Gastroesophageal sphincter (tissue), 4 donors: ENCODE data around the gene ZBTB32. TPM values are rescaled to one million over a fixed set of nuclear protein-coding genes. Genes with fewer than 3 reads are reported as not detected.

Source experiments
- ATAC-seq: fragments of 150-250 bp; one replicate; pipeline ENCODE4 v1.9.1; 2016; ENCODE audit warnings: mild to moderate bottlenecking, moderate library complexity
- H3K27ac ChIP-seq, 4 donors: fragments of 200-600 bp; sonication (generic) in 3 of 4; 1 replicate in 3 of 4; 2 replicates in 1 of 4; pipeline ENCODE4 v1.5.1; 2016 to 2019
- H3K27me3 ChIP-seq: fragments of 200-600 bp; sonication (generic); one replicate; pipeline ENCODE4 v1.5.1; 2019
- H3K36me3 ChIP-seq, 2 donors: fragments of 200-600 bp; sonication (generic); one replicate each; pipeline ENCODE4 v1.5.1; 2019; ENCODE audit warnings: control low read depth in 1 of 2
- H3K4me1 ChIP-seq, 3 donors: fragments of 200-600 bp; sonication (generic); 1 replicate in 2 of 3; 2 replicates in 1 of 3; pipeline ENCODE4 v1.5.1; 2016 to 2019; ENCODE audit warnings: control low read depth in 2 of 3
- H3K4me3 ChIP-seq, 2 donors: fragments of 200-600 bp; sonication (generic); one replicate each; pipeline ENCODE4 v1.5.1; 2019; ENCODE audit warnings: mild to moderate bottlenecking in 1 of 2, moderate library complexity in 1 of 2
- H3K9me3 ChIP-seq, 3 donors: fragments of 200-600 bp; sonication (generic); one replicate each; pipeline ENCODE4 v1.5.1; 2017 to 2019; ENCODE audit warnings: control low read depth in 2 of 3
- CTCF ChIP-seq, 4 experiments: fragments of 200-600 bp in 2 of 4; fragments of 450-650 bp in 2 of 4; sonication (generic) in 1 of 4; IDR thresholded peaks; one replicate each; pipeline ENCODE4 v1.5.1; 2017 to 2019; ENCODE audit warnings: antibody characterized with exemption in 4 of 4, mild to moderate bottlenecking in 2 of 4, moderate library complexity in 2 of 4
- EP300 ChIP-seq: sonication (generic); formaldehyde crosslinking; IDR thresholded peaks from one replicate; pipeline ENCODE4 v1.6.1; 2017; ENCODE audit warnings: antibody characterized with exemption, mild to moderate bottlenecking
- POLR2A ChIP-seq, 2 donors: fragments of 450-650 bp; IDR thresholded peaks; one replicate each; pipeline ENCODE4 v1.6.1; 2017; ENCODE audit warnings: antibody characterized with exemption in 2 of 2, mild to moderate bottlenecking in 2 of 2, moderate library complexity in 1 of 2
- POLR2AphosphoS5 ChIP-seq: sonication (generic); formaldehyde crosslinking; IDR thresholded peaks from one replicate; pipeline ENCODE4 v1.6.1; 2017; ENCODE audit warnings: antibody characterized with exemption
- WGBS, 2 donors: methylation state at CpG; one replicate each; pipeline ENCODE4 v1.1.5; 2018; ENCODE audit warnings: low coverage in 1 of 2; 5-methylcytosine and 5-hydroxymethylcytosine counted together
- total RNA-seq, 4 donors: library from RNA; depleted of rRNA; stranded (reverse); fragments of >200 nt; gene quantifications; one replicate each; pipeline ENCODE4 v1.1.0, GENCODE V29; 2016

Gene ZBTB32
- total RNA-seq, 4 donors from 2014 or later: 0.31 TPM; not detected in 2

GRCh38 chr19:35743640-35744429, 39.5 kb downstream of the ZBTB32 start:
- H3K36me3 ChIP-seq: peaks cover 0 to 24% of the 10 kb centered on the region in 2 donors
- 87 to 91% methylated on average over 4 to 5 of the region's 19 CpGs for WGBS, 2 donors
- H3K4me1 ChIP-seq: peaks cover 0 to 74% (median 24%) of the 10 kb centered on the region in 3 donors
- H3K27ac ChIP-seq: peak overlapping the region in 3 of 4 donors; percentile 100
- no peaks in the 10 kb centered on the region for H3K27me3 ChIP-seq
- TF ChIP-seq POLR2AphosphoS5 (no peak), EP300 (no peak), CTCF (IDR thresholded peaks at IDR 0.05) (no peak)
- no peaks in the 10 kb centered on the region for H3K9me3 ChIP-seq
- H3K4me3 ChIP-seq: peak overlapping the region in 1 of 2 donors; percentile 86
- ATAC-seq: no peak

- ATAC-seq: peak; percentile 74
- 0% methylated on average over 5 to 18 of the region's 41 CpGs for WGBS, 2 donors
- H3K4me1 ChIP-seq: peaks cover 0 to 77% (median 28%) of the 10 kb centered on the region in 3 donors
Observed at GRCh38 chr19:35744430-35745327, 40.3 kb downstream of the ZBTB32 start.

GRCh38 chr19:35745328-35746086, 41.1 kb downstream of the ZBTB32 start, which contains the start of the genes PSENEN and U2AF1L4:
Gene PSENEN (plus strand): TSS chr19:35745651. CDS start chr19:35745931, 280 bp downstream.
Gene U2AF1L4 (minus strand): TSS chr19:35745418. CDS start chr19:35745391, 27 bp downstream.
- Histone ChIP-seq H3K36me3 (peaks cover 0 to 19% of the 10 kb centered on the region in 2 donors), H3K27me3 (no peaks in the 10 kb centered on the region), H3K27ac (peak within 1 kb of the TSS; percentile 98 to 100 (median 100)), H3K4me1 (peaks cover 0 to 79% (median 32%) of the 10 kb centered on the region in 3 donors), H3K9me3 (no peaks in the 10 kb centered on the region), H3K4me3 (peak within 1 kb of the TSS; percentile 76 to 86)
- TF ChIP-seq POLR2AphosphoS5 (peak; percentile 71), EP300 (no peak), CTCF (IDR thresholded peaks at IDR 0.05) (peak in 2 of 4 experiments; percentile 2 to 21), POLR2A (IDR thresholded peaks at IDR 0.05) (no peak)
- 0 to 4% methylated on average over 4 to 9 of the region's 40 CpGs for WGBS, 2 donors
- ATAC-seq: peak; percentile 82

More at GRCh38 chr19:35744430-35745327, 40.3 kb downstream of the ZBTB32 start:
- Histone ChIP-seq H3K27ac (peak overlapping the region; percentile 98 to 100 (median 100)), H3K9me3 (no peaks in the 10 kb centered on the region), H3K27me3 (no peaks in the 10 kb centered on the region), H3K36me3 (peaks cover 0 to 19% of the 10 kb centered on the region in 2 donors), H3K4me3 (peak overlapping the region; percentile 76 to 86)
- TF ChIP-seq POLR2A (IDR thresholded peaks at IDR 0.05) (peak in 1 of 2 donors; percentile 88), POLR2AphosphoS5 (peak; percentile 31), EP300 (no peak), CTCF (IDR thresholded peaks at IDR 0.05) (peak in 3 of 4 experiments; percentile 40 to 73 (median 43))

GRCh38 chr19:35746087-35746462, 41.7 kb downstream of the ZBTB32 start:
- TF ChIP-seq POLR2AphosphoS5 (no peak), EP300 (no peak), POLR2A (IDR thresholded peaks at IDR 0.05) (no peak), CTCF (IDR thresholded peaks at IDR 0.05) (no peak)
- H3K4me3 ChIP-seq: peak overlapping the region; percentile 76 to 86
- H3K27me3 ChIP-seq: no peaks in the 10 kb centered on the region
- no peak for ATAC-seq
- peak overlapping the region; percentile 61 to 100 (median 94) for H3K27ac ChIP-seq
- peaks cover 0 to 23% of the 10 kb centered on the region in 2 donors for H3K36me3 ChIP-seq
- peaks cover 0 to 78% (median 31%) of the 10 kb centered on the region in 3 donors for H3K4me1 ChIP-seq
- H3K9me3 ChIP-seq: no peaks in the 10 kb centered on the region
- WGBS, 2 donors: 0 to 3% methylated on average over 2 to 3 of the region's 4 CpGs
